UCSD-AML1 (cell line): ENCODE measurements around the gene SIMC1.

Source experiments
- DNase-seq: peaks from one replicate; lab custom pipeline; 2025; ENCODE audit not compliant: unreplicated experiment; lab: John Stamatoyannopoulos, UW

The SIMC1 gene

DNA sequence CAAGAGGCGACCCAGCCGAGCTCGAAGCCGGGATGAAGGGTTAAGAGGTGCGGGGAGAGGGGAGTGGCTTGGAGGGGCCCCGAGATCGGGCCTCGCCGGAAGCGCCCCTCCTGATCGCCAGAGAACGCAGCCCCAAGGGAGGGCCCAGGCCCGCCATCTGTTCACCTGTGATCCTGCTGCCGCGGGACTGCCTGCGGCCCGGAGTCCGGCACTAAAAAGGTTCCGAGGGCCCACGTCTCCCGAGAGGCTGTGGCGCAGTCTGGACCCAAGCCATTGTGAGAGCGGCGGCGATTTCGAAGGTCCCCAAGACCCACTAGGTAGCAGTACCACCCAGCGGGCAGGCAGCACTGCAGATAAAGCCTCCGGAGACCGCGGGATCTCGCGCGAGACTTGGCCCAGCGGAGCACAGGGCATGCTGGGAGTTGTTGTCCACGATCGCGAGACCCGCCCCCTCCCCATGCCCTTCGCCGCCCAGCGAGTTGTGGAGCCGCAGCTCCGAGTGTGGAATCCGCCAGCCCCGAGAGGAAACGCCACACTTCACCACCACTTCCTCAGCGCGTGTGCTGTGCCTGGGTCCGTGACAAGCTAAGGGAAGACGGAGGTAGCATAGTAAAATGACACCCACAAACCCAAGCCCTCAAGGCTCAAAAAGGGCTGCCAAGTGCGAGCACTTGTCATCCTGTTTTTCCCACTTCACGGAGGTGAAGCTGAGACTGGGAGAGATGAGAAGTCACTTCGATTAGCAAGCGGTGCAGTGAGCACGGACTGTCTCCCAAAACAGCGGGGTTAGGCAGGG lies 123.4 kb downstream of the SIMC1 start, which contains the start of gene KIAA1191:
Gene KIAA1191, minus strand, starts transcription at position 328 of the 796 bp plus-strand sequence. CDS start 2,256 bp downstream, outside the sequence.
- DNase-seq = peak; percentile 97

- DNase-seq = no peak
These were observed 123.9 kb downstream of the SIMC1 start for GRCh38 chr5:176362233-176362490.

- DNase-seq = no peak
These were observed 126.6 kb downstream of the SIMC1 start for GRCh38 chr5:176364765-176365350.

GRCh38 chr5:176365351-176366231 lies 127.4 kb downstream of the SIMC1 start, which contains the start of gene ARL10:
TSS of gene ARL10 (plus strand) at chr5:176365487. CDS start at chr5:176365564, 77 bp downstream.
- no peak for DNase-seq

- no peak for DNase-seq
These were observed 128.1 kb downstream of the SIMC1 start for GRCh38 chr5:176366232-176366894.

GRCh38 chr5:176368726-176369125 lies 130.5 kb downstream of the SIMC1 start:
- DNase-seq = no peak

GRCh38 chr5:176369934-176370711 lies 131.9 kb downstream of the SIMC1 start:
- DNase-seq = no peak

- DNase-seq = no peak
These were observed 133.7 kb downstream of the SIMC1 start for GRCh38 chr5:176371621-176372539.

GRCh38 chr5:176373100-176373818 lies 135.0 kb downstream of the SIMC1 start:
- no peak for DNase-seq

GRCh38 chr5:176379881-176380280 lies 141.7 kb downstream of the SIMC1 start:
- DNase-seq = no peak

GRCh38 chr5:176381423-176381822 lies 143.2 kb downstream of the SIMC1 start:
- no peak for DNase-seq

DNA sequence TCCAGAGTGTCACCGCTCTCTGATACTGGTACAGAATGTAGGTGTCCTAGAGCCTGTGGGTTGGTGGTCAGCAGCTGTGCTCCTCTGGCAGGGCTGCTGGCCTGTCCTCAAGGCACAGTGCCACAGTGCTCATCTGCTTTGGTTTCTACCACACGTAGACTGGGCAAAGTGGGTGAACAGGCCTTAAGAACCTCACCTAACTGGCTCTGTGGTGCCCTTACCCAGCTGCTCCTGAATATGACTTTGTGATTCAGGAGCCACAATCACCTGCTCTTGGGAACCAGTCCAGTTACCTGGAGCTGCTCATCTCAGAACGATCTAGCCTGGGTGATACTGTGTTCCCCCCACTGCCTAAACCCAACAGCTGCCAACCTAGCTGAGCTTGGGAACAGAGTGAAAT lies 143.8 kb downstream of the SIMC1 start:
- no peak for DNase-seq

GRCh38 chr5:176382721-176383120 lies 144.5 kb downstream of the SIMC1 start:
- DNase-seq = no peak

GRCh38 chr5:176383248-176383905 lies 145.2 kb downstream of the SIMC1 start:
- DNase-seq = no peak

DNA sequence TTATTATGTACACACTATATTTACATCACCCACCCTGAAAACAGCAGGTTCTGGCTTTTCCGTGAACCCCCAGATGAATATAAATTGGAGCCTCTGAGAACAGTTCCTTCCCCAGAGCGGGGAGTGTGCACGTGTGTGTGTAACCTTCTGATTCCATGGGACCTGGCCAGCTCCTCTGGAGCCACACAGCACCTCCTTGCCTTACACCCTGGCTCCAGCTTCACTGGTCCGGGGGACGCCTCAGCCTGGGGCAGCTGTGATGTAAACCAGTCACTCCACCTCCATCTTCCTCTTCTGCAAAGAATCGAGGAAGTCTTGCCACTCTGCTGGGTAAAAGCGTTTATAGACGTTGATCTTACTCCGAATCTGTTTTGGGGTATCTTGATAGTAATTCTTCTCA lies 145.7 kb downstream of the SIMC1 start:
- no peak for DNase-seq

DNA sequence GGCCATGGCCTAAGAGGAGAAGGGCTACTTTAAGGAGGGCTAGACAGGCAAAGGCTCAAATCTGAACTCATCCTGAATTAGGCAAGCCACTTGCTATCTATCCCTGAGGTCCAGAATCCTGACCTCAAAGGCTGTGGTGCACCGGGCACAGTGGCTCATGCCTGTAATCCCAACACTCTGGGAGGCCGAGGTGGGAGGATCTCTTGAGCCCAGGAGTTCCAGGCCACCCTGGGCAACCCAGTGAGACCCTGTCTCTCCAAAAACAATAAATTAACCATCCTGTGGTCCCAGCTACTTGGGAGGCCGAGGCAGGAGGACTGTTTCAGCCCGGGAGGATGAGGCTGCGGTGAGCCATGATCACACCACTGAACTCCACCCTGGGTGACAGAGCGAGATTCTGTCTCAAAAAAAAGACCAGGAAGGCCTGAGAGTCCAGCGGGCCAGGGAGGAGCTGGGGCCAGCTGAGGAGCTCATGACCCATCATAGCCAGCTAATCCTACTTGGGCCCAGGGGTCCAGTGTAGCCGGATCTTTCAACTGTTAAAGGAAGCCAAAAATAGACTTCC lies 146.2 kb downstream of the SIMC1 start:
- DNase-seq = no peak

DNA sequence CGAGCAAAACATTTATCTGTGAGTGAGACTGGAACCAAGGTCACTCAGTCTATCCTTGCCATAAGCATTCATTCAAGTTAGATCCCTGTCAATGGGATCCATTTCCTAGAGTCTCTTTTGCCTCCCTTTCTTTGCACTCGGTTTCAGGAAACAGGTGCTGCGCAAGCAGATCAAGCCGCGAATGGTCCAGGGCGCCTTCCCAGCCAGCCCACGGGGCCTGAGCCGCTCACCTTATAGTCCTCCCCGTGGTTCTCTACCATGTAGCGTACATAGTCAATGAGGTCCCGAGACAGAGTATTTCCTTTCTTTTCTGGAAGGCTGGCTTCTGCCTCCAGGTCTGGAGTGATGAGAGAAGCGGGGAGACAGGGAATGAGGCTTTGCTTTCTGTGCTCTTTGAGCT lies 146.8 kb downstream of the SIMC1 start:
- DNase-seq = no peak

GRCh38 chr5:176386491-176386890 lies 148.3 kb downstream of the SIMC1 start:
- no peak for DNase-seq
